ENCODE data around the gene PRUNE2.
"Not testable (repeated sequence)": the region's sequence is repeated elsewhere in the genome, so short reads cannot be mapped to it uniquely, and the experiment has no call there.

PRUNE2 gene

GRCh38 chr9:76876098-76876497, 29.8 kb downstream of the PRUNE2 start:
- Histone ChIP-seq H3K4me3 (ENCODE audit: insufficient read depth, low read depth, low read length) (no peak overlapping the region), H3K9me3 (ENCODE audit: control insufficient read depth, low read length) (no peaks in the 10 kb centered on the region), H3K27me3 (ENCODE audit: control insufficient read depth, insufficient read depth, low read length, poor library complexity, severe bottlenecking) (no peaks in the 10 kb centered on the region), H3K36me3 (ENCODE audit: control insufficient read depth, insufficient read depth, low read length) (no peaks in the 10 kb centered on the region), H3K27ac (ENCODE audit: insufficient read depth, low read depth, low read length, poor library complexity, severe bottlenecking) (no peak overlapping the region), H3K4me1 (ENCODE audit: control insufficient read depth, insufficient read depth, low read length) (peaks cover 13% of the 10 kb centered on the region)
- 86 to 98% methylated on average over 1 to 2 of the region's 2 CpGs for WGBS, 2 experiments

GRCh38 chr9:76873821-76874220, 32.1 kb downstream of the PRUNE2 start:
- H3K27ac ChIP-seq (ENCODE audit: insufficient read depth, low read depth, low read length, poor library complexity, severe bottlenecking), result no peak overlapping the region
- no peaks in the 10 kb centered on the region for H3K9me3 ChIP-seq (ENCODE audit: control insufficient read depth, low read length)
- H3K36me3 ChIP-seq (ENCODE audit: control insufficient read depth, insufficient read depth, low read length), result no peaks in the 10 kb centered on the region
- WGBS, 2 experiments, result 68 to 100% methylated on average over 1 of the region's 2 CpGs
- H3K4me3 ChIP-seq (ENCODE audit: insufficient read depth, low read depth, low read length), result no peak overlapping the region
- H3K4me1 ChIP-seq (ENCODE audit: control insufficient read depth, insufficient read depth, low read length), result peaks cover 16% of the 10 kb centered on the region
- H3K27me3 ChIP-seq (ENCODE audit: control insufficient read depth, insufficient read depth, low read length, poor library complexity, severe bottlenecking), result no peaks in the 10 kb centered on the region

- Histone ChIP-seq H3K4me3 (ENCODE audit: insufficient read depth, low read depth, low read length) (no peak overlapping the region), H3K4me1 (ENCODE audit: control insufficient read depth, insufficient read depth, low read length) (peaks cover 16% of the 10 kb centered on the region), H3K27me3 (ENCODE audit: control insufficient read depth, insufficient read depth, low read length, poor library complexity, severe bottlenecking) (no peaks in the 10 kb centered on the region), H3K36me3 (ENCODE audit: control insufficient read depth, insufficient read depth, low read length) (no peaks in the 10 kb centered on the region), H3K9me3 (ENCODE audit: control insufficient read depth, low read length) (no peaks in the 10 kb centered on the region), H3K27ac (ENCODE audit: insufficient read depth, low read depth, low read length, poor library complexity, severe bottlenecking) (no peak overlapping the region)
- WGBS, 2 experiments, result 18% methylated on average over 12 of the region's 13 CpGs
These were observed 32.7 kb downstream of the PRUNE2 start for GRCh38 chr9:76873056-76873792.

GRCh38 chr9:76868897-76869296, 37.0 kb downstream of the PRUNE2 start:
- Histone ChIP-seq H3K27ac (ENCODE audit: insufficient read depth, low read depth, low read length, poor library complexity, severe bottlenecking) (no peak overlapping the region), H3K9me3 (ENCODE audit: control insufficient read depth, low read length) (no peaks in the 10 kb centered on the region), H3K4me3 (ENCODE audit: insufficient read depth, low read depth, low read length) (no peak overlapping the region), H3K27me3 (ENCODE audit: control insufficient read depth, insufficient read depth, low read length, poor library complexity, severe bottlenecking) (no peaks in the 10 kb centered on the region), H3K4me1 (ENCODE audit: control insufficient read depth, insufficient read depth, low read length) (peaks cover 29% of the 10 kb centered on the region), H3K36me3 (ENCODE audit: control insufficient read depth, insufficient read depth, low read length) (no peaks in the 10 kb centered on the region)
- 53 to 67% methylated on average over 13 of the region's 13 CpGs for WGBS, 2 experiments

GRCh38 chr9:76866689-76867088, 39.2 kb downstream of the PRUNE2 start:
- H3K27ac ChIP-seq (ENCODE audit: insufficient read depth, low read depth, low read length, poor library complexity, severe bottlenecking), result no peak overlapping the region

GRCh38 chr9:76863832-76864231, 42.1 kb downstream of the PRUNE2 start:
- no peaks in the 10 kb centered on the region for H3K36me3 ChIP-seq (ENCODE audit: control insufficient read depth, insufficient read depth, low read length)
- no peak overlapping the region for H3K4me3 ChIP-seq (ENCODE audit: insufficient read depth, low read depth, low read length)
- 85 to 86% methylated on average over 3 of the region's 3 CpGs for WGBS, 2 experiments
- no peaks in the 10 kb centered on the region for H3K9me3 ChIP-seq (ENCODE audit: control insufficient read depth, low read length)
- H3K4me1 ChIP-seq (ENCODE audit: control insufficient read depth, insufficient read depth, low read length), result peaks cover 16% of the 10 kb centered on the region
- no peak overlapping the region for H3K27ac ChIP-seq (ENCODE audit: insufficient read depth, low read depth, low read length, poor library complexity, severe bottlenecking)
- H3K27me3 ChIP-seq (ENCODE audit: control insufficient read depth, insufficient read depth, low read length, poor library complexity, severe bottlenecking), result no peaks in the 10 kb centered on the region

More at GRCh38 chr9:76866689-76867088, 39.2 kb downstream of the PRUNE2 start:
- no peaks in the 10 kb centered on the region for H3K9me3 ChIP-seq (ENCODE audit: control insufficient read depth, low read length)
- H3K4me3 ChIP-seq (ENCODE audit: insufficient read depth, low read depth, low read length), result no peak overlapping the region
- no peaks in the 10 kb centered on the region for H3K36me3 ChIP-seq (ENCODE audit: control insufficient read depth, insufficient read depth, low read length)
- H3K27me3 ChIP-seq (ENCODE audit: control insufficient read depth, insufficient read depth, low read length, poor library complexity, severe bottlenecking), result no peaks in the 10 kb centered on the region
- H3K4me1 ChIP-seq (ENCODE audit: control insufficient read depth, insufficient read depth, low read length), result peaks cover 17% of the 10 kb centered on the region
- WGBS, 2 experiments, result 64 to 68% methylated on average over 7 of the region's 7 CpGs

- 86 to 89% methylated on average over 4 of the region's 4 CpGs for whole genome bisulfite sequencing, 2 experiments
These were observed 46.1 kb downstream of the PRUNE2 start for GRCh38 chr9:76859860-76860259.

GRCh38 chr9:76858248-76858647, 47.7 kb downstream of the PRUNE2 start:
- not testable (repeated sequence) for H3K27ac ChIP-seq (ENCODE audit: insufficient read depth, low read depth, low read length, poor library complexity, severe bottlenecking); H3K4me1 ChIP-seq (ENCODE audit: control insufficient read depth, insufficient read depth, low read length); H3K4me3 ChIP-seq (ENCODE audit: insufficient read depth, low read depth, low read length); H3K36me3 ChIP-seq (ENCODE audit: control insufficient read depth, insufficient read depth, low read length); H3K27me3 ChIP-seq (ENCODE audit: control insufficient read depth, insufficient read depth, low read length, poor library complexity, severe bottlenecking); H3K9me3 ChIP-seq (ENCODE audit: control insufficient read depth, low read length)
- WGBS, 2 experiments, result 95% methylated on average over 2 of the region's 2 CpGs

More at GRCh38 chr9:76859860-76860259, 46.1 kb downstream of the PRUNE2 start:
- Histone ChIP-seq H3K4me3 (ENCODE audit: insufficient read depth, low read depth, low read length) (no peak overlapping the region), H3K27me3 (ENCODE audit: control insufficient read depth, insufficient read depth, low read length, poor library complexity, severe bottlenecking) (no peaks in the 10 kb centered on the region), H3K36me3 (ENCODE audit: control insufficient read depth, insufficient read depth, low read length) (no peaks in the 10 kb centered on the region), H3K4me1 (ENCODE audit: control insufficient read depth, insufficient read depth, low read length) (peaks cover 3% of the 10 kb centered on the region), H3K27ac (ENCODE audit: insufficient read depth, low read depth, low read length, poor library complexity, severe bottlenecking) (no peak overlapping the region), H3K9me3 (ENCODE audit: control insufficient read depth, low read length) (no peaks in the 10 kb centered on the region)

DNA sequence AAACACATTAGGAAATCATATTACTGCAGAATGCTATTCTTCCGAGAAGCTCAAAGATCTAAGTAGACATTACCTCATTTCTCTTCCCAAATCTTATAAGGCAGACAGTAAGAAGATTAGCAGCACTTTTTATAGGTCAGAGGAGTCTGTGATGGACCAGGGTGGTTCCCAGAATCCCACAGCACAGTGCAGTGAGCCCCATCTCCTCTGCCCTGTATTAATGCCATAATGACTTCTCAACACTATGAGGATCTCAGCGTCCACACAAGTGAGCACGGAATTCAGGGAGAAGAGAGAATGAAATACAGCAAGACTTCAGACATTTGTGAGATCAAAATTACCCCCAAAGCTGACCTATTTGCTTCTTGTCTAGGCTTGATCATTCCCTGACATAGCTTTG, 49.9 kb downstream of the PRUNE2 start:
- 91 to 96% methylated on average over 3 of the region's 3 CpGs for WGBS, 2 experiments
- peaks cover 3% of the 10 kb centered on the region for H3K4me1 ChIP-seq (ENCODE audit: control insufficient read depth, insufficient read depth, low read length)
- H3K36me3 ChIP-seq (ENCODE audit: control insufficient read depth, insufficient read depth, low read length), result no peaks in the 10 kb centered on the region
- H3K4me3 ChIP-seq (ENCODE audit: insufficient read depth, low read depth, low read length), result no peak overlapping the region
- H3K27me3 ChIP-seq (ENCODE audit: control insufficient read depth, insufficient read depth, low read length, poor library complexity, severe bottlenecking), result no peaks in the 10 kb centered on the region
- no peaks in the 10 kb centered on the region for H3K9me3 ChIP-seq (ENCODE audit: control insufficient read depth, low read length)
- H3K27ac ChIP-seq (ENCODE audit: insufficient read depth, low read depth, low read length, poor library complexity, severe bottlenecking), result no peak overlapping the region

DNA sequence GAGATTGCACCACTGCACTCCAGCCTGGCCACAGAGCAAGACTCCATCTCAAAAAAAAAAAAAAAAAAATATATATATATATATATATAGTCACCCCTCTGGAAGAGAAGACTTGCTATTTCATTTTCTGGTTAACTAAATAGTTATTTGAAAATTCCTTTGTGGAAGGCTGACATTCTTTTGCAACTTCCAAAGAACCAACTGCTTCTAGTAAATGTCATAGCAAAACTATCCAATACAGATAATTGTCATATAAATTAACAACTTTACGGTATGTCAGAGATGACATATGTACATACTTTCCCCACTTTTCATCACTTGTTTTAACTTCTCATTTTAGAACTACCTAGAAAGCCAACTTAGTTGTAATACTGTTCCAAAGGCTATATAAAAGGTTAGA, 50.9 kb downstream of the PRUNE2 start:
- no peaks in the 10 kb centered on the region for H3K9me3 ChIP-seq (ENCODE audit: control insufficient read depth, low read length)
- H3K27ac ChIP-seq (ENCODE audit: insufficient read depth, low read depth, low read length, poor library complexity, severe bottlenecking), result no peak overlapping the region
- H3K4me1 ChIP-seq (ENCODE audit: control insufficient read depth, insufficient read depth, low read length), result no peaks in the 10 kb centered on the region
- no peaks in the 10 kb centered on the region for H3K27me3 ChIP-seq (ENCODE audit: control insufficient read depth, insufficient read depth, low read length, poor library complexity, severe bottlenecking)
- H3K36me3 ChIP-seq (ENCODE audit: control insufficient read depth, insufficient read depth, low read length), result no peaks in the 10 kb centered on the region
- 95 to 100% methylated on average over 1 of the region's 1 CpG for WGBS, 2 experiments
- H3K4me3 ChIP-seq (ENCODE audit: insufficient read depth, low read depth, low read length), result no peak overlapping the region
